GM12878 (cell line): ENCODE data around the gene USP2. TPM values are rescaled to one million over a fixed set of nuclear protein-coding genes. Genes with fewer than 3 reads are reported as not detected.

Experiments used
- CHD1 ChIP-seq: IDR thresholded peaks from 2 replicates; pipeline ENCODE4 v1.6.1; 2012; ENCODE audit warnings: low read depth, low read length, improper control_type of control experiment
- ETV6 ChIP-seq, 2 experiments: fragments of 450-650 bp in 1 of 2; IDR thresholded peaks in 1 of 2; conservative IDR thresholded peaks in 1 of 2; 2 replicates each; pipeline ENCODE4 v1.6.1; 2014; ENCODE audit warnings: antibody characterized with exemption in 1 of 2, borderline replicate concordance in 1 of 2, low read depth in 1 of 2, mild to moderate bottlenecking in 1 of 2, moderate library complexity in 1 of 2
- HDAC2 ChIP-seq: fragments of 200-600 bp; sonication (generic); IDR thresholded peaks from 2 replicates; pipeline ENCODE4 v1.6.1; 2017
- HDGF ChIP-seq: fragments of 450-650 bp; IDR thresholded peaks from 2 replicates; pipeline ENCODE4 v1.6.1; 2016; ENCODE audit warnings: antibody characterized with exemption
- JUND ChIP-seq: IDR thresholded peaks from 2 replicates; pipeline ENCODE4 v1.6.1; 2012; ENCODE audit warnings: low read depth, mild to moderate bottlenecking, low read length, improper control_type of control experiment, moderate library complexity
- MEF2A ChIP-seq: IDR thresholded peaks from 2 replicates; pipeline ENCODE4 v1.6.1; 2011; ENCODE audit warnings: low read depth, mild to moderate bottlenecking, low read length, moderate library complexity; ENCODE audit not compliant: insufficient read depth
- MXI1 ChIP-seq: fragments of 150-350 bp; IDR thresholded peaks from 2 replicates; pipeline ENCODE4 v1.6.1; 2011; ENCODE audit warnings: low read depth, mild to moderate bottlenecking, inconsistent platforms, low read length, improper control_type of control experiment
- NFXL1 ChIP-seq: fragments of 450-650 bp; IDR thresholded peaks from 2 replicates; pipeline ENCODE4 v1.6.1; 2017; ENCODE audit warnings: antibody characterized with exemption, mild to moderate bottlenecking, borderline replicate concordance
- NFYA ChIP-seq: IDR thresholded peaks from 2 replicates; pipeline ENCODE4 v1.6.1; 2011; ENCODE audit warnings: low read depth, mild to moderate bottlenecking, low read length, improper control_type of control experiment, borderline replicate concordance
- PAX5 ChIP-seq: IDR thresholded peaks from 2 replicates; pipeline ENCODE4 v1.6.1; 2011; ENCODE audit warnings: low read depth, low read length, borderline replicate concordance
- POU2F2 ChIP-seq: IDR thresholded peaks from 3 replicates; pipeline ENCODE4 v1.6.1; 2011; ENCODE audit warnings: low read depth, mild to moderate bottlenecking, low read length, borderline replicate concordance
- RCOR1 ChIP-seq: conservative IDR thresholded peaks from 2 replicates; pipeline ENCODE4 v1.6.1; 2012; ENCODE audit warnings: low read depth, low read length, improper control_type of control experiment
- SMAD5 ChIP-seq: IDR thresholded peaks from 2 replicates; pipeline ENCODE4 v1.6.1; 2016; ENCODE audit warnings: antibody characterized with exemption, low read depth
- SPI1 ChIP-seq: IDR thresholded peaks from 2 replicates; pipeline ENCODE4 v1.6.1; 2011; ENCODE audit warnings: low read depth, mild to moderate bottlenecking, low read length, moderate library complexity, borderline replicate concordance; ENCODE audit not compliant: insufficient read depth
- SREBF1 ChIP-seq: IDR thresholded peaks from 2 replicates; pipeline ENCODE4 v1.6.1; 2012; ENCODE audit warnings: mild to moderate bottlenecking, low read length
- SUPT20H ChIP-seq: IDR thresholded peaks from 2 replicates; pipeline ENCODE4 v1.6.1; 2011; ENCODE audit warnings: low read depth, mild to moderate bottlenecking, low read length, moderate library complexity, borderline replicate concordance; ENCODE audit not compliant: control insufficient read depth
- WRNIP1 ChIP-seq: IDR thresholded peaks from 2 replicates; pipeline ENCODE4 v1.6.1; 2011; ENCODE audit warnings: low read depth, low read length, improper control_type of control experiment, borderline replicate concordance
- YBX1 ChIP-seq: fragments of 450-650 bp; IDR thresholded peaks from 2 replicates; pipeline ENCODE4 v1.6.1; 2016; ENCODE audit warnings: antibody characterized with exemption
- ZNF384 ChIP-seq: IDR thresholded peaks from 2 replicates; pipeline ENCODE4 v1.6.1; 2012; ENCODE audit warnings: low read depth, mild to moderate bottlenecking, low read length, improper control_type of control experiment, borderline replicate concordance
- ZSCAN29 ChIP-seq: fragments of 450-650 bp; IDR thresholded peaks from 2 replicates; pipeline ENCODE4 v1.6.1; 2017; ENCODE audit warnings: mild to moderate bottlenecking, moderate library complexity
- polyA plus RNA-seq, 11 experiments: library from polyadenylated mRNA; depleted of rRNA in 4 of 11; unstranded in 6 of 11; stranded (reverse) in 5 of 11; fragments of >200 nt; fragmentation: Nextera tagmentation in 4 of 11; fragmentation: Illumina TruSeq in 1 of 11; extraction: Ambion mirVana in 4 of 11; extraction: Trizol in 1 of 11; gene quantifications; 1 replicate in 1 of 11; 2 replicates in 10 of 11; pipeline versions ENCODE4 v1.2.1 to v1.2.3, GENCODE V29; 2011 to 2016; ENCODE audit warnings: inconsistent platforms in 2 of 11, missing spikeins in 2 of 11, low read depth in 1 of 11
- total RNA-seq, 4 experiments: library from RNA; depleted of rRNA in 3 of 4; stranded (reverse); fragments of >200 nt in 3 of 4; fragmentation: Illumina TruSeq in 1 of 4; extraction: Trizol in 1 of 4; gene quantifications; 2 replicates each; pipeline versions ENCODE4 v1.2.1 to v1.2.3, GENCODE V29; 2013 to 2021
- TF ChIP-seq, protein P1 (sequence below): IDR thresholded peaks from 2 replicates; pipeline ENCODE4 v1.6.1; 2012; ENCODE audit warnings: mild to moderate bottlenecking, low read depth, low read length
- TF ChIP-seq, protein P2 (sequence below): fragments of 450-650 bp; IDR thresholded peaks from 2 replicates; pipeline ENCODE4 v1.6.1; 2017; ENCODE audit warnings: low read depth, mild to moderate bottlenecking, moderate library complexity
- TF ChIP-seq, protein P3 (sequence below): fragments of 450-650 bp; IDR thresholded peaks from 2 replicates; pipeline ENCODE4 v1.6.1; 2016; ENCODE audit warnings: mild to moderate bottlenecking
- TF ChIP-seq, protein P4 (sequence below): fragments of 450-650 bp; IDR thresholded peaks from 2 replicates; pipeline ENCODE4 v1.6.1; 2016; ENCODE audit warnings: mild to moderate bottlenecking

USP2 gene
- total and polyA plus RNA-seq, 10 of the 15 experiments (the other 5 are each of a cell fraction or from before 2014, with no cell fraction given) = 0.03 to 0.13 (median 0.06) TPM; not detected in 4

DNA sequence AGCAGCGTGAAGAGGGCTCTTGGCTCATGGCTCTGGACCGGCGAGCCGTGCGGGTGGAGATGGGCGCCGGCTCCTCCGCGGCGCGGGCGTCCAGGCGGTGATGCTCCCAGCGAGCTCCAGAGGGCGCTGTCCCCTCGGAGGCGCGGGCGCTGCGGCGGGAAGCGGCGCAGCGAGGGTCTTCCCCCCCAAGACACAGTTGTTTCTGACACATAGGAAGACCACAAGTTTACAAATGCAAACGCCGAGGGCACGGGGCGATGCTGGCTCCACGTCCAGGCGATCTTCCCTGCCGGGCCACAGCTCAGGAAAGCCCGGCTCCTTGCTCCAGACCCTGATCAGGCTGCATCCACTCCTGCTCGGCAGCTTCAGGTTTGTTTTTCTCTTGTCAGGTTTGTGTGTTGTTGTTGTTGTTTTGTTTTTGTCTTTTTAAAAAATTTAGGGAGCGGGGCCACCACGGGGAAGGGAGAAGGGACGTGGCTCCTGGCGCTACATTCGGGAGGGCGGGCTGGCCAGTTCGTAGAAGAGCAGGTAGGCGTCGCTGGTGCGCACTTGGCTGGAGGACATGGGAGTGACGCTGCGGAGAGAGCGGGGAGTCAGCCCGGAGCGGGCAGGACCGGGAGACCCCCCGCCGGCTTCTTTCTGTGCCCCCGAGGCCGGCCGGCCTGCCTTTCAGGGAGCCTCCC lies 25.0 kb downstream of the USP2 start (continued):
- TF ChIP-seq, protein P1, sequence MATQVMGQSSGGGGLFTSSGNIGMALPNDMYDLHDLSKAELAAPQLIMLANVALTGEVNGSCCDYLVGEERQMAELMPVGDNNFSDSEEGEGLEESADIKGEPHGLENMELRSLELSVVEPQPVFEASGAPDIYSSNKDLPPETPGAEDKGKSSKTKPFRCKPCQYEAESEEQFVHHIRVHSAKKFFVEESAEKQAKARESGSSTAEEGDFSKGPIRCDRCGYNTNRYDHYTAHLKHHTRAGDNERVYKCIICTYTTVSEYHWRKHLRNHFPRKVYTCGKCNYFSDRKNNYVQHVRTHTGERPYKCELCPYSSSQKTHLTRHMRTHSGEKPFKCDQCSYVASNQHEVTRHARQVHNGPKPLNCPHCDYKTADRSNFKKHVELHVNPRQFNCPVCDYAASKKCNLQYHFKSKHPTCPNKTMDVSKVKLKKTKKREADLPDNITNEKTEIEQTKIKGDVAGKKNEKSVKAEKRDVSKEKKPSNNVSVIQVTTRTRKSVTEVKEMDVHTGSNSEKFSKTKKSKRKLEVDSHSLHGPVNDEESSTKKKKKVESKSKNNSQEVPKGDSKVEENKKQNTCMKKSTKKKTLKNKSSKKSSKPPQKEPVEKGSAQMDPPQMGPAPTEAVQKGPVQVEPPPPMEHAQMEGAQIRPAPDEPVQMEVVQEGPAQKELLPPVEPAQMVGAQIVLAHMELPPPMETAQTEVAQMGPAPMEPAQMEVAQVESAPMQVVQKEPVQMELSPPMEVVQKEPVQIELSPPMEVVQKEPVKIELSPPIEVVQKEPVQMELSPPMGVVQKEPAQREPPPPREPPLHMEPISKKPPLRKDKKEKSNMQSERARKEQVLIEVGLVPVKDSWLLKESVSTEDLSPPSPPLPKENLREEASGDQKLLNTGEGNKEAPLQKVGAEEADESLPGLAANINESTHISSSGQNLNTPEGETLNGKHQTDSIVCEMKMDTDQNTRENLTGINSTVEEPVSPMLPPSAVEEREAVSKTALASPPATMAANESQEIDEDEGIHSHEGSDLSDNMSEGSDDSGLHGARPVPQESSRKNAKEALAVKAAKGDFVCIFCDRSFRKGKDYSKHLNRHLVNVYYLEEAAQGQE = no peak
- TF ChIP-seq SMAD5 (no peak), ETV6 (conservative IDR thresholded peaks at IDR 0.05 in 1 of 2, IDR thresholded peaks at IDR 0.05 in 1 of 2; ENCODE audit: borderline replicate concordance in 1 of 2, low read depth in 1 of 2) (no peak), MEF2A (no peak), NFXL1 (no peak), WRNIP1 (no peak), PAX5 (no peak), SPI1 (no peak), NFYA (no peak), POU2F2 (no peak), CHD1 (no peak), YBX1 (no peak), SUPT20H (no peak), HDGF (0 out of 2 replicates have a peak, but pooled peaks have one; percentile 39), ZNF384 (no peak), MXI1 (no peak), SREBF1 (no peak), JUND (no peak), RCOR1 (no peak), HDAC2 (no peak), ZSCAN29 (no peak)
- TF ChIP-seq, protein P2, sequence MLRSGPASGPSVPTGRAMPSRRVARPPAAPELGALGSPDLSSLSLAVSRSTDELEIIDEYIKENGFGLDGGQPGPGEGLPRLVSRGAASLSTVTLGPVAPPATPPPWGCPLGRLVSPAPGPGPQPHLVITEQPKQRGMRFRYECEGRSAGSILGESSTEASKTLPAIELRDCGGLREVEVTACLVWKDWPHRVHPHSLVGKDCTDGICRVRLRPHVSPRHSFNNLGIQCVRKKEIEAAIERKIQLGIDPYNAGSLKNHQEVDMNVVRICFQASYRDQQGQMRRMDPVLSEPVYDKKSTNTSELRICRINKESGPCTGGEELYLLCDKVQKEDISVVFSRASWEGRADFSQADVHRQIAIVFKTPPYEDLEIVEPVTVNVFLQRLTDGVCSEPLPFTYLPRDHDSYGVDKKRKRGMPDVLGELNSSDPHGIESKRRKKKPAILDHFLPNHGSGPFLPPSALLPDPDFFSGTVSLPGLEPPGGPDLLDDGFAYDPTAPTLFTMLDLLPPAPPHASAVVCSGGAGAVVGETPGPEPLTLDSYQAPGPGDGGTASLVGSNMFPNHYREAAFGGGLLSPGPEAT = peak; percentile 43; the same call in 1 of the 2 replicates
- TF ChIP-seq, protein P3, sequence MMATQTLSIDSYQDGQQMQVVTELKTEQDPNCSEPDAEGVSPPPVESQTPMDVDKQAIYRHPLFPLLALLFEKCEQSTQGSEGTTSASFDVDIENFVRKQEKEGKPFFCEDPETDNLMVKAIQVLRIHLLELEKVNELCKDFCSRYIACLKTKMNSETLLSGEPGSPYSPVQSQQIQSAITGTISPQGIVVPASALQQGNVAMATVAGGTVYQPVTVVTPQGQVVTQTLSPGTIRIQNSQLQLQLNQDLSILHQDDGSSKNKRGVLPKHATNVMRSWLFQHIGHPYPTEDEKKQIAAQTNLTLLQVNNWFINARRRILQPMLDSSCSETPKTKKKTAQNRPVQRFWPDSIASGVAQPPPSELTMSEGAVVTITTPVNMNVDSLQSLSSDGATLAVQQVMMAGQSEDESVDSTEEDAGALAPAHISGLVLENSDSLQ = no peak
- TF ChIP-seq, protein P4, sequence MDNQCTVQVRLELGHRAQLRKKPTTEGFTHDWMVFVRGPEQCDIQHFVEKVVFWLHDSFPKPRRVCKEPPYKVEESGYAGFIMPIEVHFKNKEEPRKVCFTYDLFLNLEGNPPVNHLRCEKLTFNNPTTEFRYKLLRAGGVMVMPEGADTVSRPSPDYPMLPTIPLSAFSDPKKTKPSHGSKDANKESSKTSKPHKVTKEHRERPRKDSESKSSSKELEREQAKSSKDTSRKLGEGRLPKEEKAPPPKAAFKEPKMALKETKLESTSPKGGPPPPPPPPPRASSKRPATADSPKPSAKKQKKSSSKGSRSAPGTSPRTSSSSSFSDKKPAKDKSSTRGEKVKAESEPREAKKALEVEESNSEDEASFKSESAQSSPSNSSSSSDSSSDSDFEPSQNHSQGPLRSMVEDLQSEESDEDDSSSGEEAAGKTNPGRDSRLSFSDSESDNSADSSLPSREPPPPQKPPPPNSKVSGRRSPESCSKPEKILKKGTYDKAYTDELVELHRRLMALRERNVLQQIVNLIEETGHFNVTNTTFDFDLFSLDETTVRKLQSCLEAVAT = peak; percentile 62; the same call in 1 of the 2 replicates
